ENCODE results near the gene C2orf78. TPM values are rescaled to one million over a fixed set of nuclear protein-coding genes. Genes with fewer than 3 reads are reported as not detected.

The C2orf78 gene
- total and polyA plus RNA-seq, 2 donors from 2014 or later: not detected

DNA sequence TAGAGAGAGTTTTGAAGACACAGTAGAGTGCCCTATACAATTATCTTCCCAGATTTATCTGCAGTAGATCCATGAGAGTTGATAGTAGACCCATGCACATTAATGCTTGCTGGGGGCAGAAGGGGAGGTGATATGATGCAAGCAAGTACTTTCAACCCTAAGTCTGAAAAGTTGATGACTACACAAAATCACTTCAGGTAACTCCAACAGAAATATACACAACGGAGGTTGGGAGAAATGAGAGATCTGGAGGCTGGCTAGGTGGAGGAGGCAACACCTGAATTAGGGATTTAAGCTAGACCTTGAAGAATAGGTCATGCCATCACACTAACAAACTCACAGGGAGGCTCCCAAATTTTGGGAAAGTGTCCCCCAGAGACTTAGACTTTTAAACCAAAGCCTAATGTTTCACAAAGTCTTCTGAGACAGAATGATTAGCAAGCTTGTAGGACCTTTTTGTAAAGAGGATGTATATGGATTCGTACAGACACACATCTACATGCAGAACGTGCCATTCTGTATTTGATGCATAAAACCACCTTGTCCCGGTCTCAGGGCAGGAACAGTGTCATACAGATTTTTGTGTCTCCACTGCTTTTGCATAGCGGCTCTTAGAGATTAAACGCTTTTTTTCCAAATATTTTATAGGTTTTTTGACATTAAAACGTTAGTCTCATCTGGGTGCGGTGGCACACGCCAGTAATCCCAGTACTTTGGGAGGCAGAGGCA is 43.8 kb downstream of the C2orf78 start:
- FAIRE-seq (no peak), DNase-seq (no peak)
- Histone ChIP-seq H3K27me3 (ENCODE audit: control insufficient read depth, insufficient read depth, low read length) (no peaks in the 10 kb centered on the region), H3K4me3 (ENCODE audit: low read length in 3 of 3) (peak overlapping the region in 2 of 3 donors; percentile 84 to 95), H3K27ac (ENCODE audit: low read depth in 2 of 2, low read length in 2 of 2) (no peak overlapping the region), H3K9me3 (ENCODE audit: control insufficient read depth in 2 of 3, insufficient read depth in 1 of 3, low read length in 3 of 3) (no peaks in the 10 kb centered on the region), H3K4me1 (ENCODE audit: control insufficient read depth in 2 of 3, insufficient read depth in 2 of 3, low read depth in 1 of 3, low read length in 3 of 3) (peaks cover 0 to 6% (median 0%) of the 10 kb centered on the region in 3 donors), H3K36me3 (ENCODE audit: control insufficient read depth in 2 of 3, insufficient read depth in 3 of 3, low read length in 3 of 3) (peaks cover 0 to 4% (median 0%) of the 10 kb centered on the region in 3 donors), H3K9ac (ENCODE audit: low read length in 3 of 3) (no peak overlapping the region)
- intact Hi-C loops (cut with DNase I): no loop called here
- TF ChIP-seq, protein P1, sequence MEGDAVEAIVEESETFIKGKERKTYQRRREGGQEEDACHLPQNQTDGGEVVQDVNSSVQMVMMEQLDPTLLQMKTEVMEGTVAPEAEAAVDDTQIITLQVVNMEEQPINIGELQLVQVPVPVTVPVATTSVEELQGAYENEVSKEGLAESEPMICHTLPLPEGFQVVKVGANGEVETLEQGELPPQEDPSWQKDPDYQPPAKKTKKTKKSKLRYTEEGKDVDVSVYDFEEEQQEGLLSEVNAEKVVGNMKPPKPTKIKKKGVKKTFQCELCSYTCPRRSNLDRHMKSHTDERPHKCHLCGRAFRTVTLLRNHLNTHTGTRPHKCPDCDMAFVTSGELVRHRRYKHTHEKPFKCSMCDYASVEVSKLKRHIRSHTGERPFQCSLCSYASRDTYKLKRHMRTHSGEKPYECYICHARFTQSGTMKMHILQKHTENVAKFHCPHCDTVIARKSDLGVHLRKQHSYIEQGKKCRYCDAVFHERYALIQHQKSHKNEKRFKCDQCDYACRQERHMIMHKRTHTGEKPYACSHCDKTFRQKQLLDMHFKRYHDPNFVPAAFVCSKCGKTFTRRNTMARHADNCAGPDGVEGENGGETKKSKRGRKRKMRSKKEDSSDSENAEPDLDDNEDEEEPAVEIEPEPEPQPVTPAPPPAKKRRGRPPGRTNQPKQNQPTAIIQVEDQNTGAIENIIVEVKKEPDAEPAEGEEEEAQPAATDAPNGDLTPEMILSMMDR (IDR thresholded peaks at IDR 0.05; ENCODE audit: borderline replicate concordance, extremely low read depth, insufficient read depth): no peak

GRCh38 chr2:73828389-73828817 is 44.4 kb downstream of the C2orf78 start:
- H3K27ac ChIP-seq (ENCODE audit: low read depth in 2 of 2, low read length in 2 of 2): no peak overlapping the region
- H3K4me3 ChIP-seq (ENCODE audit: low read length in 3 of 3): peak overlapping the region; percentile 84 to 95 (median 84)
- H3K9ac ChIP-seq (ENCODE audit: low read length in 3 of 3): peak overlapping the region in 2 of 3 donors; percentile 35 to 77
- TF ChIP-seq, protein P1 (IDR thresholded peaks at IDR 0.05; ENCODE audit: borderline replicate concordance, extremely low read depth, insufficient read depth): no peak
- no peak for DNase-seq
- peaks cover 0 to 6% (median 0%) of the 10 kb centered on the region in 3 donors for H3K4me1 ChIP-seq (ENCODE audit: control insufficient read depth in 2 of 3, insufficient read depth in 2 of 3, low read depth in 1 of 3, low read length in 3 of 3)
- no peak for FAIRE-seq
- intact Hi-C loops (cut with DNase I): no loop called here
- H3K9me3 ChIP-seq (ENCODE audit: control insufficient read depth in 2 of 3, insufficient read depth in 1 of 3, low read length in 3 of 3): no peaks in the 10 kb centered on the region
- H3K27me3 ChIP-seq (ENCODE audit: control insufficient read depth, insufficient read depth, low read length): no peaks in the 10 kb centered on the region
- H3K36me3 ChIP-seq (ENCODE audit: control insufficient read depth in 2 of 3, insufficient read depth in 3 of 3, low read length in 3 of 3): peaks cover 0 to 8% (median 0%) of the 10 kb centered on the region in 3 donors

DNA sequence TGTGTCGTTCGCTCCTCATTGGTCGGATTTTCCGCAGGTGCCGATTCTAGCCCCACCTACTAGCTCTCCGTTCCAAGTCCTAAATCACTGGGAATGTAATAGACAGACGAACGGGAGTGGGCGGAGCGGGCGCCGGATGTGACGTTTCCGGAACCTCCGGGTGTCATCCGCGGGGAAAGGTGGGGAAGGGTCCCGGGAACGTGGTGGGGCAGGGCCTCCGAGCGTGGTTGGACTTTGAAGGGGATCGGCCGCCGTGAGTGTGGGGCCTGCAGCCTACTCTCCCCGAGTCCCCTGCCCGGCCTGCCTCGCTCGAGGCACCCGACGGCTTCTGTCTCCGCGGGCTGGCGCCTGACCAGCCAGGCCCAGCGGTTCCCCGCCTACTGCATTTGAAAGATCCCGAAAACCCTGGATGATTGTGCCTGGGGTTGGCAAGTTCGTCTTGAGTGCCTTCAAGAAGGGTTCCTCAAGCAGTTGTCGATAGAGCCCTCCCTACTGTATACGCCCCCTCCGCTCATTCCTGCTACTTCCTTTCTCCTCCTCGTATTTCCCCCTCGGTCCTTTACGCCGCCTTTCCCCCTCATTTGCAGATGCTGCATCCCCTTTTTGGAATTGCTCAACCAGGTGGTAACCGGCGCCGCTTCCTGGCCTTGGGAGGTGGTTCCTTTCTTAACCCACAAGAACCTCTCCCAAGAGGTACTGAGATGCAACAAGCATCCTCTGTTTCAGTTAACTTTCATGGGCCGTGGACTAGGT is 45.0 kb downstream of the C2orf78 start, which contains the start of gene STAMBP:
STAMBP (plus strand) TSS at position 144 of the 753 bp plus-strand sequence. CDS start 1,896 bp downstream, outside the sequence.
- Histone ChIP-seq H3K36me3 (ENCODE audit: control insufficient read depth in 2 of 3, insufficient read depth in 3 of 3, low read length in 3 of 3) (peaks cover 0 to 8% (median 0%) of the 10 kb centered on the region in 3 donors), H3K4me1 (ENCODE audit: control insufficient read depth in 2 of 3, insufficient read depth in 2 of 3, low read depth in 1 of 3, low read length in 3 of 3) (peaks cover 0 to 6% (median 0%) of the 10 kb centered on the region in 3 donors), H3K4me3 (ENCODE audit: low read length in 3 of 3) (peak within 1 kb of the TSS; percentile 84 to 95 (median 84)), H3K27ac (ENCODE audit: low read depth in 2 of 2, low read length in 2 of 2) (peak within 1 kb of the TSS; percentile 87 to 94), H3K9me3 (ENCODE audit: control insufficient read depth in 2 of 3, insufficient read depth in 1 of 3, low read length in 3 of 3) (no peaks in the 10 kb centered on the region), H3K9ac (ENCODE audit: low read length in 3 of 3) (peak within 1 kb of the TSS; percentile 77 to 79 (median 77)), H3K27me3 (ENCODE audit: control insufficient read depth, insufficient read depth, low read length) (no peaks in the 10 kb centered on the region)
- FAIRE-seq (peak; percentile 94), DNase-seq (peak; percentile 97 to 99 (median 98))
- intact Hi-C loops (cut with DNase I): no loop called here
- TF ChIP-seq, protein P1 (IDR thresholded peaks at IDR 0.05; ENCODE audit: borderline replicate concordance, extremely low read depth, insufficient read depth): no peak
